Central memory CD8-positive, alpha-beta T cell (primary cell): ENCODE results near the gene GRAP2.

Experiments
- ATAC-seq: fragments of 150-1000 bp; cut with Tn5 transposase; replicated peaks from 2 replicates; pipeline ENCODE4 v1.10.0; 2022; ENCODE audit warnings: mild to moderate bottlenecking, moderate FRiP score, moderate number of reproducible peaks; ENCODE audit not compliant: poor library complexity, severe bottlenecking; ENCODE audit errors: extremely low read depth
- DNase-seq, 2 donors: peaks; one replicate each; pipeline ENCODE4 v3.0.0; 2021; ENCODE audit warnings: low spot score in 2 of 2
- H3K27ac Mint-ChIP-seq: one replicate; pipeline ENCODE4 v1.8.0; 2022; ENCODE audit warnings: low read depth, mild to moderate bottlenecking, moderate library complexity, mixed read lengths
- H3K27me3 Mint-ChIP-seq: one replicate; pipeline ENCODE4 v1.8.0; 2022; ENCODE audit warnings: mixed read lengths
- H3K36me3 Mint-ChIP-seq: one replicate; pipeline ENCODE4 v1.8.0; 2022; ENCODE audit warnings: mild to moderate bottlenecking, moderate library complexity, mixed read lengths; ENCODE audit not compliant: insufficient read depth
- H3K4me1 Mint-ChIP-seq: one replicate; pipeline ENCODE4 v1.8.0; 2022; ENCODE audit warnings: mixed read lengths
- H3K4me3 Mint-ChIP-seq: one replicate; pipeline ENCODE4 v1.8.0; 2022; ENCODE audit warnings: mild to moderate bottlenecking, moderate library complexity, mixed read lengths
- H3K9me3 Mint-ChIP-seq: one replicate; pipeline ENCODE4 v1.8.0; 2022; ENCODE audit warnings: mixed read lengths

The GRAP2 gene

DNA sequence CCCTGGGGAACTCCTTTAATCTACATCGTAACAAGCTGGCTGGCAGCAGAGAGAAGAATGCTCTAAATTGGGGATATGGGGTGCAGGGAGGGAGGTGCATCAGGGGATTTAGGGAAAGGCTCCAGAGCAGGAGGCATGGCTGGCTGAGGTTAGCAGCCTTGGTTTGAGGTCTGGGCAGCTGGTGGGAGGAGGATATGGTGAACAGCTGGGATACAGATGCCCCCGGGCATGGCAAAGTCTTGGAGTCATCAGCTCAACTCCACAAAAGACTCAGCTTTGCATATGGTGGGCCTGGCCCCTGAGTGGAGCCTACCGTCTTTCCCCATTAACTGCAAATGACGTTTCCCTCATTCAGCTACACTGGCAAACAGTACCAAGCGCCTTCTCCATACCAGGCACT, 99.3 kb downstream of the GRAP2 start:
- H3K27me3 Mint-ChIP-seq, result peaks cover 59% of the 10 kb centered on the region

GRCh38 chr22:40001106-40001505, 100.2 kb downstream of the GRAP2 start:
- peaks cover 59% of the 10 kb centered on the region for H3K27me3 Mint-ChIP-seq
- H3K36me3 Mint-ChIP-seq, result peaks cover 2% of the 10 kb centered on the region
- H3K4me3 Mint-ChIP-seq, result no peak overlapping the region
- H3K4me1 Mint-ChIP-seq, result no peaks in the 10 kb centered on the region
- ATAC-seq (no peak), DNase-seq (no peak)
- no peaks in the 10 kb centered on the region for H3K9me3 Mint-ChIP-seq
- no peak overlapping the region for H3K27ac Mint-ChIP-seq

More for the DNA sequence above, 99.3 kb downstream of the GRAP2 start:
- H3K4me3 Mint-ChIP-seq, result no peak overlapping the region
- H3K27ac Mint-ChIP-seq, result no peak overlapping the region
- ATAC-seq (no peak), DNase-seq (no peak)
- peaks cover 1% of the 10 kb centered on the region for H3K36me3 Mint-ChIP-seq
- H3K4me1 Mint-ChIP-seq, result no peaks in the 10 kb centered on the region
- no peaks in the 10 kb centered on the region for H3K9me3 Mint-ChIP-seq

- Mint-ChIP-seq H3K4me1 (no peaks in the 10 kb centered on the region), H3K27me3 (peaks cover 58% of the 10 kb centered on the region), H3K27ac (no peak overlapping the region), H3K4me3 (no peak overlapping the region), H3K36me3 (peaks cover 3% of the 10 kb centered on the region), H3K9me3 (no peaks in the 10 kb centered on the region)
- DNase-seq (no peak), ATAC-seq (no peak)
Observed at GRCh38 chr22:40001800-40002577, 101.1 kb downstream of the GRAP2 start.

DNA sequence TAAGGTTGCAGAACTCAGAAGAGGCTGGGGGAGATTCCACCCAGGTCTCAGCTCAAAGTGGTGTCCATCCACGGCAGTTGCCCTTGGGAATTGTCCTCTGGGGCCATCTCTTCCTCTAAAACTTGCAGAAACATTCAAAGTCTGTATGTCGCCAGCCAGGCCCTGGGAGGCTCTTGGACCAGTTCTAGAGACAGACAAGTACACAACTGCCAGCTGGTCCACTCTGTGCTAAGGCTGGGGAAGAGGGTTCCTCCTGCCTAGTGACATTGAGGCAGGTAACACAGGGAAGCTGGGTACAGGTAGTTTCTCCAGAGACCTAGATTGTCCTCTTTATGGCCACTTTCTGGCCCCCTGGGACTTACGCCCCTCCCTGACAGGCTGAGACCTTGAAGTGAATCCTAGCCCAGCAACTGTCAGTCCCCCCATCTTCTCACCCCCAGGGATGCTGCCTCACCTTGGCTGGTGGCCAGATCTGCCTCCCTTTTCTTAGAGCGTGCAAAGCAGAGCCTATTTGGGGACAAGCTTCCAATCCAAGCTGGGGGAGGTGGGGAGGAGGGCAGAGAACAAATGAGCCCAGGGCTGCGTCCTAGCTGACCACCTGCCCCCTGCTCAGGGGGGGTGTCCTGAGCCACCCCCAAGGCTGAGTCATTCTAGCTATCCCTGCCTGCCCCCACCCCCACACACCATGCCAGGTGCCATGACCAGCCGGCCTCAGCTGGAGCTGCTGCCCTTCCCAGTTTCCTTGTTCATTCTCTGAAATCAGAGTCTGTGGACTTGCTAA, 102.2 kb downstream of the GRAP2 start:
- Mint-ChIP-seq H3K27ac (no peak overlapping the region), H3K9me3 (no peaks in the 10 kb centered on the region), H3K4me1 (no peaks in the 10 kb centered on the region), H3K27me3 (peaks cover 58% of the 10 kb centered on the region), H3K4me3 (no peak overlapping the region), H3K36me3 (peaks cover 2% of the 10 kb centered on the region)
- ATAC-seq (no peak), DNase-seq (no peak)

- peaks cover 7% of the 10 kb centered on the region for H3K4me1 Mint-ChIP-seq
- DNase-seq, result no peak
- no peak for ATAC-seq
- H3K27ac Mint-ChIP-seq, result no peak overlapping the region
- H3K9me3 Mint-ChIP-seq, result no peaks in the 10 kb centered on the region
- no peak overlapping the region for H3K4me3 Mint-ChIP-seq
- peaks cover 66% of the 10 kb centered on the region for H3K27me3 Mint-ChIP-seq
- H3K36me3 Mint-ChIP-seq, result peaks cover 2% of the 10 kb centered on the region
Observed at GRCh38 chr22:40004836-40005235, 104.0 kb downstream of the GRAP2 start.

- Mint-ChIP-seq H3K4me3 (no peak overlapping the region), H3K27me3 (peaks cover 70% of the 10 kb centered on the region), H3K4me1 (peaks cover 7% of the 10 kb centered on the region), H3K9me3 (no peaks in the 10 kb centered on the region), H3K36me3 (peaks cover 2% of the 10 kb centered on the region), H3K27ac (no peak overlapping the region)
- ATAC-seq (no peak), DNase-seq (no peak)
Observed at GRCh38 chr22:40006641-40007040, 105.8 kb downstream of the GRAP2 start.

GRCh38 chr22:40007853-40008710, 107.2 kb downstream of the GRAP2 start:
- ATAC-seq, result no peak
- Mint-ChIP-seq H3K4me1 (peaks cover 7% of the 10 kb centered on the region), H3K27ac (no peak overlapping the region), H3K27me3 (peaks cover 72% of the 10 kb centered on the region), H3K36me3 (peaks cover 2% of the 10 kb centered on the region), H3K4me3 (no peak overlapping the region), H3K9me3 (no peaks in the 10 kb centered on the region)
- no peak for DNase-seq

- no peak for ATAC-seq
- H3K4me1 Mint-ChIP-seq, result peaks cover 7% of the 10 kb centered on the region
- no peak for DNase-seq
- no peaks in the 10 kb centered on the region for H3K9me3 Mint-ChIP-seq
- H3K4me3 Mint-ChIP-seq, result no peak overlapping the region
- H3K27ac Mint-ChIP-seq, result no peak overlapping the region
- H3K36me3 Mint-ChIP-seq, result peaks cover 2% of the 10 kb centered on the region
- H3K27me3 Mint-ChIP-seq, result peaks cover 77% of the 10 kb centered on the region
Observed at GRCh38 chr22:40008726-40009291, 107.9 kb downstream of the GRAP2 start.

- Mint-ChIP-seq H3K36me3 (peaks cover 2% of the 10 kb centered on the region), H3K4me3 (no peak overlapping the region), H3K9me3 (no peaks in the 10 kb centered on the region), H3K27me3 (peaks cover 77% of the 10 kb centered on the region), H3K4me1 (peaks cover 7% of the 10 kb centered on the region), H3K27ac (no peak overlapping the region)
- ATAC-seq (no peak), DNase-seq (no peak)
Observed at GRCh38 chr22:40009292-40009774, 108.4 kb downstream of the GRAP2 start.

DNA sequence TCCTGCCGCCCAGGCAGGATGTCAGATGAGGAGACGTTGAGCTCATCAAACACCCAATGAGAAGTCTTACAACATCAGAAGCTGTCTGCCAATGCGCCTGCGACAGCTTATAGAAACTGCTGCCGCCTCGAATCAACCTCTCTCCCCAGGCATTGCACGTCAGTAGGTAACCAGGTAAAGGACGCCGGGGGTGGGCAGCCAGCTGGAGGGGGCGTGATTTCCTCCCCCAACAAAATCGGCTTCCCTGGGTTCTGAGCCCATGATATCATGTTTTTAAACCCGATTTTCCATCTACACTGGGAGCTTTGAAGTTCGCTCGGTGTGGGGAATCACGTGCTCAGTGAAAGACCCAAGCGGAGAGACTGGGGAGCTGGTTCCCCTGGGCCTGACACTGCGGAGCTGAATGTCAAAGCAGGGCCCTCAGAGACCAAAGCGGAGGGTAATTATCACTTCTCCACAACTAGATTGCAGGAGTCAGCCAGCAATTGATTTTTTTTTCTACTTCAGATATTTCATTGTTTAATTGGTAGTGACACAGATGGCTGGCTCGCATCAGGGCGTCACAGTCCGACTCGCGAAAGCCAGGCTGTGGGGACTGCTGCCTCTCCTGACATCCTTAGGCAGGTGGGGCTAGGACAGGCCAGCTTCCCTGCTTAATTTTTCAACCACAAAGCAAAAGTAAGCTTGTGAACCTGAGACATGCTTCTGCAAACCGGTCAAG, 109.2 kb downstream of the GRAP2 start:
- H3K4me1 Mint-ChIP-seq, result peaks cover 7% of the 10 kb centered on the region
- H3K9me3 Mint-ChIP-seq, result no peaks in the 10 kb centered on the region
- DNase-seq, result no peak

GRCh38 chr22:40010746-40011145, 109.9 kb downstream of the GRAP2 start:
- H3K9me3 Mint-ChIP-seq, result no peaks in the 10 kb centered on the region
- ATAC-seq (no peak), DNase-seq (no peak)
- peaks cover 7% of the 10 kb centered on the region for H3K4me1 Mint-ChIP-seq
- no peak overlapping the region for H3K4me3 Mint-ChIP-seq
- H3K27ac Mint-ChIP-seq, result no peak overlapping the region
- peaks cover 2% of the 10 kb centered on the region for H3K36me3 Mint-ChIP-seq
- H3K27me3 Mint-ChIP-seq, result peaks cover 67% of the 10 kb centered on the region

More for the DNA sequence above, 109.2 kb downstream of the GRAP2 start:
- Mint-ChIP-seq H3K4me3 (no peak overlapping the region), H3K36me3 (peaks cover 2% of the 10 kb centered on the region), H3K27ac (no peak overlapping the region), H3K27me3 (peaks cover 70% of the 10 kb centered on the region)
- no peak for ATAC-seq
